IMR-90 (cell line): ENCODE data around the gene GALNT13. TPM values are rescaled to one million over a fixed set of nuclear protein-coding genes. Genes with fewer than 3 reads are reported as not detected.

Experiments used
- ATAC-seq: fragments of 200-7000 bp; cut with Tn5 transposase; 2 replicates; pipeline ENCODE4 v1.9.1; 2020; ENCODE audit warnings: low read depth, mild to moderate bottlenecking, moderate library complexity
- BruUV-seq: library from RNA; stranded (reverse); fragments of 400-500 nt; replicated peaks from 2 replicates; lab custom pipeline; 2021; lab: Mats Ljungman, UMichigan
- CTCF ChIA-PET: fragments of 300-600 bp; formaldehyde crosslinking; extraction: SDS; loops from one replicate; lab custom pipeline; 2021; ENCODE audit warnings: antibody characterized with exemption; lab: Yijun Ruan, JAX
- POLR2A ChIA-PET: fragments of 300-600 bp; sonication (Branson Sonifier 250); formaldehyde crosslinking; loops from one replicate; lab custom pipeline; 2022; ENCODE audit warnings: antibody characterized with exemption; ENCODE audit not compliant: unreplicated experiment; lab: Charles Lee
- DNase-seq: peaks from one replicate; pipeline ENCODE4 v3.0.0; 2013
- H2AFZ ChIP-seq: replicated peaks from 2 replicates; pipeline ENCODE3; 2013; ENCODE audit warnings: low read length, mild to moderate bottlenecking; ENCODE audit not compliant: poor library complexity
- H2AK5ac ChIP-seq: 2 replicates; pipeline ENCODE4 v1.6.1; 2013; ENCODE audit warnings: low read depth, low read length, inconsistent platforms
- H2AK9ac ChIP-seq: replicated peaks from 2 replicates; pipeline ENCODE3; 2013; ENCODE audit warnings: mild to moderate bottlenecking, low read depth, low read length, moderate library complexity; ENCODE audit not compliant: poor library complexity
- H2BK120ac ChIP-seq: 2 replicates; pipeline ENCODE4 v1.6.1; 2013; ENCODE audit warnings: low read depth, low read length, inconsistent platforms
- H2BK15ac ChIP-seq: 3 replicates; pipeline ENCODE4 v1.6.1; 2013; ENCODE audit warnings: low read depth, low read length, inconsistent platforms
- H2BK20ac ChIP-seq: 2 replicates; pipeline ENCODE4 v1.6.1; 2013; ENCODE audit warnings: low read depth, mild to moderate bottlenecking, inconsistent platforms, low read length, moderate library complexity
- H2BK5ac ChIP-seq: 2 replicates; pipeline ENCODE4 v1.6.1; 2013; ENCODE audit warnings: mild to moderate bottlenecking, low read depth, low read length, inconsistent platforms; ENCODE audit not compliant: poor library complexity, severe bottlenecking
- H3K14ac ChIP-seq: replicated peaks from 2 replicates; pipeline ENCODE4 v1.6.1; 2013; ENCODE audit warnings: low read depth, low read length, inconsistent platforms
- H3K18ac ChIP-seq: 2 replicates; pipeline ENCODE4 v1.6.1; 2013; ENCODE audit warnings: low read depth, low read length, control low read depth
- H3K23ac ChIP-seq: 2 replicates; pipeline ENCODE4 v1.6.1; 2013; ENCODE audit warnings: low read depth, low read length, inconsistent platforms
- H3K27ac ChIP-seq: 2 replicates; pipeline ENCODE4 v1.5.1; 2013; ENCODE audit warnings: mild to moderate bottlenecking, control low read depth, low read length; ENCODE audit not compliant: insufficient read depth
- H3K27me3 ChIP-seq: 2 replicates; pipeline ENCODE4 v1.6.1; 2013; ENCODE audit warnings: low read length; ENCODE audit not compliant: control insufficient read depth, insufficient read depth
- H3K36me3 ChIP-seq: 2 replicates; pipeline ENCODE4 v1.6.1; 2013; ENCODE audit warnings: low read length, mixed read lengths; ENCODE audit not compliant: control insufficient read depth, insufficient read depth
- H3K4ac ChIP-seq: 2 replicates; pipeline ENCODE4 v1.6.1; 2013; ENCODE audit warnings: low read depth, low read length, inconsistent platforms
- H3K4me1 ChIP-seq: 2 replicates; pipeline ENCODE4 v1.6.1; 2013; ENCODE audit warnings: low read length, mixed read lengths; ENCODE audit not compliant: control insufficient read depth, insufficient read depth
- H3K4me2 ChIP-seq: 2 replicates; pipeline ENCODE4 v1.6.1; 2013; ENCODE audit warnings: low read depth, mild to moderate bottlenecking, control low read depth, low read length, moderate library complexity
- H3K4me3 ChIP-seq: 2 replicates; pipeline ENCODE4 v1.5.1; 2013; ENCODE audit warnings: low read depth, mild to moderate bottlenecking, control low read depth, low read length, moderate library complexity; ENCODE audit not compliant: insufficient read depth
- H3K56ac ChIP-seq: 2 replicates; pipeline ENCODE4 v1.6.1; 2013; ENCODE audit warnings: low read length, inconsistent platforms; ENCODE audit not compliant: insufficient read depth; ENCODE audit errors: extremely low read depth
- H3K79me1 ChIP-seq, 2 experiments: 2 replicates each; pipeline ENCODE4 v1.6.1; 2013; ENCODE audit warnings: low read length in 2 of 2, inconsistent platforms in 1 of 2, low read depth in 1 of 2
- H3K9ac ChIP-seq: 2 replicates; pipeline ENCODE4 v1.6.1; 2013; ENCODE audit warnings: low read depth, low read length, control low read depth
- H3K9me1 ChIP-seq: 2 replicates; pipeline ENCODE4 v1.6.1; 2013; ENCODE audit warnings: low read length, inconsistent platforms; ENCODE audit not compliant: insufficient read depth
- H3K9me3 ChIP-seq: 2 replicates; pipeline ENCODE4 v1.6.1; 2013; ENCODE audit warnings: low read length; ENCODE audit not compliant: control insufficient read depth, insufficient read depth
- H4K20me1 ChIP-seq: 2 replicates; pipeline ENCODE4 v1.6.1; 2013; ENCODE audit warnings: low read length, inconsistent platforms; ENCODE audit not compliant: insufficient read depth
- H4K5ac ChIP-seq: 2 replicates; pipeline ENCODE4 v1.6.1; 2013; ENCODE audit warnings: mild to moderate bottlenecking, low read depth, low read length, control low read depth
- H4K8ac ChIP-seq, 2 experiments: 2 replicates each; pipeline ENCODE4 v1.6.1; 2013; ENCODE audit warnings: low read depth in 2 of 2, low read length in 2 of 2, control low read depth in 1 of 2, inconsistent platforms in 1 of 2
- H4K91ac ChIP-seq: 2 replicates; pipeline ENCODE4 v1.6.1; 2013; ENCODE audit warnings: low read depth, low read length, inconsistent platforms; ENCODE audit not compliant: insufficient read depth
- MAFK ChIP-seq: IDR thresholded peaks from 2 replicates; pipeline ENCODE4 v1.6.1; 2012; ENCODE audit warnings: low read depth, low read length, improper control_type of control experiment
- MAZ ChIP-seq: IDR thresholded peaks from 2 replicates; pipeline ENCODE4 v1.6.1; 2012; ENCODE audit warnings: low read depth, mild to moderate bottlenecking, low read length, improper control_type of control experiment, moderate library complexity, borderline replicate concordance
- MXI1 ChIP-seq: IDR thresholded peaks from 2 replicates; pipeline ENCODE4 v1.6.1; 2012; ENCODE audit warnings: low read depth, mild to moderate bottlenecking, low read length, moderate library complexity, borderline replicate concordance
- NFE2L2 ChIP-seq: fragments of 150-350 bp; IDR thresholded peaks from 2 replicates; pipeline ENCODE4 v1.6.1; 2016; ENCODE audit warnings: low read depth, mild to moderate bottlenecking, low read length
- POLR2A ChIP-seq: IDR thresholded peaks from 2 replicates; pipeline ENCODE4 v1.6.1; 2012; ENCODE audit warnings: mild to moderate bottlenecking, low read depth, low read length
- SMC3 ChIP-seq: fragments of 150-350 bp; IDR thresholded peaks from 2 replicates; pipeline ENCODE4 v1.6.1; 2016; ENCODE audit warnings: low read depth, mild to moderate bottlenecking, antibody characterized with exemption, low read length, moderate library complexity
- WGBS, 2 experiments: methylation state at CpG; one replicate each; pipeline versions ENCODE4 v1.1.5 to v1.1.7; 2013; ENCODE audit warnings: missing lambda C conversion rate in 2 of 2; ENCODE audit not compliant: insufficient read length in 1 of 2; ENCODE audit errors: extremely low coverage in 2 of 2; 5-methylcytosine and 5-hydroxymethylcytosine counted together
- dilution Hi-C: fragments of 300-500 bp; cut with HindIII; formaldehyde crosslinking; loops from one replicate; pipeline ENCODE4 v1.14.3; 2018; ENCODE audit warnings: low sequenced_read_pairs; ENCODE audit not compliant: unreplicated experiment
- in situ Hi-C: fragments of 300-500 bp; cut with MboI; formaldehyde crosslinking; loops from 3 replicates; pipeline ENCODE4 v1.14.3; 2019; ENCODE audit warnings: low sequenced_read_pairs, inconsistent platforms, mixed read lengths
- intact Hi-C: fragments of 100-400 bp; cut with micrococcal nuclease; formaldehyde crosslinking; loops from 2 replicates; pipeline ENCODE4 v1.10.0; 2022
- polyA plus RNA-seq, 3 experiments: library from polyadenylated mRNA; depleted of rRNA; stranded (reverse); fragments of >200 nt; gene quantifications; 2 replicates each; pipeline ENCODE4 v1.2.3, GENCODE V29; 2012; ENCODE audit warnings: low replicate concordance in 1 of 3
- total RNA-seq: library from RNA; depleted of rRNA; stranded (reverse); fragments of >200 nt; gene quantifications from 2 replicates; pipeline ENCODE4 v1.2.3, GENCODE V29; 2012

GALNT13 gene
- total and polyA plus RNA-seq, 2 of the 4 experiments (the other 2 are of a cell fraction), result 0.03 TPM; not detected in 1

DNA sequence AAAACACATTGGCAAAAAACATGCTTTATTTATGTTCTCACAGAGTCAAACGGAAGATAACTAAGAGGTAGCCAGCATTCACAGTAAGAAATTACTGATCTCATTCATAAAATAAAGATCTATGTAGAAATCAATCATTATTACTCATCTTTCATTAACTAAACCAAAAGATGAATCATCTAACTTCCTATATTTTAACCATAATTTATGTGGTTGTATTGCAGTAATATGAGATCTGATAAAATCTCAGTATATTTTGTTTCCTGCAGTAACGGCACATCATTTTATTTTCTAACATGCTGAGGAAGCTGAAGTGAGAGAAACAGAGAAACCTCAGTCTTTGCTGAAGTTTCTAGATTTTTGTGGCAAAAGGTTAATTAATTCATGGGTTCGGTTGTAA is 375.8 kb downstream of the GALNT13 start:
- H3K9ac ChIP-seq, result no peak overlapping the region
- no peaks in the 10 kb centered on the region for H3K36me3 ChIP-seq
- no peak overlapping the region for H3K23ac ChIP-seq
- no peak overlapping the region for H2AK5ac ChIP-seq
- H4K8ac ChIP-seq, result no peak overlapping the region
- H4K5ac ChIP-seq, result no peak overlapping the region
- no peak overlapping the region for H3K4me2 ChIP-seq
- dilution Hi-C loops, result no loop called here
- intact Hi-C loops, result no loop called here
- H3K27ac ChIP-seq, result no peak overlapping the region
- H3K9me1 ChIP-seq, result no peaks in the 10 kb centered on the region
- no peak overlapping the region for H3K14ac ChIP-seq
- BruUV-seq, result no TSS peak
- no peak for TF ChIP-seq NFE2L2
- TF ChIP-seq MAZ, result no peak
- TF ChIP-seq SMC3, result no peak
- TF ChIP-seq MXI1, result no peak
- no peak for TF ChIP-seq MAFK
- TF ChIP-seq POLR2A, result no peak
- ChIA-PET POLR2A (no interaction called here), CTCF (no interaction called here)
- no peak overlapping the region for H3K18ac ChIP-seq
- no peak overlapping the region for H2BK120ac ChIP-seq
- no peaks in the 10 kb centered on the region for H3K27me3 ChIP-seq
- DNase-seq (no peak), ATAC-seq (no peak)
- H3K4me3 ChIP-seq, result no peak overlapping the region
- no peak overlapping the region for H3K56ac ChIP-seq
- H2BK5ac ChIP-seq, result no peak overlapping the region
- H2BK20ac ChIP-seq, result no peak overlapping the region
- no peak overlapping the region for H2AK9ac ChIP-seq
- H4K91ac ChIP-seq, result no peak overlapping the region
- no peaks in the 10 kb centered on the region for H4K20me1 ChIP-seq
- no peak overlapping the region for H2BK15ac ChIP-seq
- no peak overlapping the region for H2AFZ ChIP-seq
- no peaks in the 10 kb centered on the region for H3K4me1 ChIP-seq
- H3K4ac ChIP-seq, result no peak overlapping the region
- no peaks in the 10 kb centered on the region; the same call in 1 of the 2 replicates for H3K9me3 ChIP-seq
- WGBS, 2 experiments, result no CpG with 5 or more reads among the region's 3 CpGs
- in situ Hi-C loops, result no loop called here
- no peaks in the 10 kb centered on the region for H3K79me1 ChIP-seq
